Heart right ventricle (tissue), 16 donors: ENCODE measurements around the gene CTBP2. TPM values are rescaled to one million over a fixed set of nuclear protein-coding genes. Genes with fewer than 3 reads are reported as not detected.

Experiments
- ATAC-seq, 8 donors: fragments of 200-7000 bp; cut with Tn5 transposase; one replicate each; pipeline ENCODE4 v1.9.1; 2020; ENCODE audit warnings: mild to moderate bottlenecking in 8 of 8, moderate library complexity in 8 of 8, moderate number of reproducible peaks in 1 of 8
- DNase-seq, 2 donors: peaks; one replicate each; pipeline ENCODE4 v3.0.0-alpha.2; 2020
- H3K27ac ChIP-seq, 10 donors: fragments of 200-600 bp; sonication (generic) in 2 of 10; one replicate each; pipeline versions ENCODE4 v1.5.0 to v1.8.0; 2020 to 2022; ENCODE audit warnings: mild to moderate bottlenecking in 3 of 10
- H3K27me3 ChIP-seq, 7 donors: fragments of 200-600 bp; one replicate each; pipeline ENCODE4 v1.8.0; 2021 to 2022; ENCODE audit warnings: mild to moderate bottlenecking in 2 of 7
- H3K36me3 ChIP-seq, 9 donors: fragments of 200-600 bp; sonication (generic) in 1 of 9; one replicate each; pipeline versions ENCODE4 v1.5.0 to v1.8.0; 2020 to 2022; ENCODE audit warnings: mild to moderate bottlenecking in 2 of 9
- H3K4me1 ChIP-seq, 9 donors: fragments of 200-600 bp; sonication (generic) in 1 of 9; one replicate each; pipeline versions ENCODE4 v1.5.0 to v1.8.0; 2020 to 2022; ENCODE audit warnings: mild to moderate bottlenecking in 4 of 9
- H3K4me3 ChIP-seq, 10 donors: fragments of 200-600 bp; sonication (generic) in 2 of 10; one replicate each; pipeline versions ENCODE4 v1.5.0 to v1.8.0; 2020 to 2022; ENCODE audit warnings: mild to moderate bottlenecking in 7 of 10, moderate library complexity in 2 of 10
- H3K9me3 ChIP-seq, 11 donors: fragments of 200-600 bp in 10 of 11; sonication (generic) in 2 of 11; one replicate each; pipeline versions ENCODE4 v1.5.0 to v1.8.0; 2013 to 2022; ENCODE audit warnings: mild to moderate bottlenecking in 2 of 11, control low read depth in 1 of 11, moderate library complexity in 1 of 11
- WGBS, 2 donors: extraction: QIAGEN DNeasy Blood & Tissue Kit; methylation state at CpG; one replicate each; pipeline ENCODE4 v1.1.7; 2013; ENCODE audit warnings: inconsistent platforms in 1 of 2; 5-methylcytosine and 5-hydroxymethylcytosine counted together
- intact Hi-C, 10 donors: fragments of 100-400 bp; cut with DNase I; formaldehyde crosslinking; loops; one replicate each; pipeline versions ENCODE4 v1.11.1 to v1.14.2; 2022
- polyA plus RNA-seq, 2 donors: library from polyadenylated mRNA; stranded (reverse); fragments of 200-250 nt; gene quantifications; one replicate each; pipeline ENCODE4 v1.2.3, GENCODE V29; 2013
- total RNA-seq, 10 donors: library from RNA; stranded (reverse); fragmentation: NEBNext Ultra II Directional in 3 of 10; extraction: Animal tissue kit (Norgen Biotek cat#: 25700) in 3 of 10; gene quantifications; one replicate each; pipeline versions ENCODE4 v1.2.1 to v1.2.4, GENCODE V29; 2021 to 2023
- TF ChIP-seq, protein P1 (sequence below), 9 donors: fragments of 200-600 bp; sonication (generic) in 2 of 9; IDR thresholded peaks; one replicate each; pipeline versions ENCODE4 v1.5.0 to v1.8.0; 2021 to 2022; ENCODE audit warnings: antibody characterized with exemption in 9 of 9, mild to moderate bottlenecking in 5 of 9, moderate library complexity in 1 of 9
- donor health status: Arrhythmogenic right ventricular cardiomyopathy.
- donor health status: ischemic (EF 13 %, LVEDD 7.1; RV severe dilation, severe dysfunction).
- donor health status: healthy with polysubstance abuse.
- donor health status: DM: no; HTN: yes; CAD: no.
- donor health status: DM: no; HTN: no; CAD: no.
- donor health status: ischemic (EF 25% LVEDD 6.9; RV normal size, moderate dysfunction).
- donor health status: ischemic (EF 25% LVEDD 5.7; RV mildly dilated, moderate dysfunction).
- donor health status: healthy.
- donor health status: DM: yes; HTN: yes; CAD: no.
- donor health status: Ischemic cardiomyopathy.
- donor health status: ischemic (EF 35%, LVEDD 5.7; RV mildly dilated, moderate dysfunction).
- donor health status: nonischemic (EF 11% LVEDD 7.7; RV severe dilation, severe dysfunction).
- donor health status: DM: yes; HTN: yes; CAD: no.
- donor health status: PGD.
- donor health status: ischemic (EF 29% LVEDD 5.4; RV normal size, mild dysfunction).
- donor health status: nonischemic (EF 23%, LVEDD 6.1; RV moderate dilation, normal function).

Gene CTBP2
- total and polyA plus RNA-seq, 12 donors = 14.7 to 36.2 (median 26.0) TPM

- TF ChIP-seq, protein P1, sequence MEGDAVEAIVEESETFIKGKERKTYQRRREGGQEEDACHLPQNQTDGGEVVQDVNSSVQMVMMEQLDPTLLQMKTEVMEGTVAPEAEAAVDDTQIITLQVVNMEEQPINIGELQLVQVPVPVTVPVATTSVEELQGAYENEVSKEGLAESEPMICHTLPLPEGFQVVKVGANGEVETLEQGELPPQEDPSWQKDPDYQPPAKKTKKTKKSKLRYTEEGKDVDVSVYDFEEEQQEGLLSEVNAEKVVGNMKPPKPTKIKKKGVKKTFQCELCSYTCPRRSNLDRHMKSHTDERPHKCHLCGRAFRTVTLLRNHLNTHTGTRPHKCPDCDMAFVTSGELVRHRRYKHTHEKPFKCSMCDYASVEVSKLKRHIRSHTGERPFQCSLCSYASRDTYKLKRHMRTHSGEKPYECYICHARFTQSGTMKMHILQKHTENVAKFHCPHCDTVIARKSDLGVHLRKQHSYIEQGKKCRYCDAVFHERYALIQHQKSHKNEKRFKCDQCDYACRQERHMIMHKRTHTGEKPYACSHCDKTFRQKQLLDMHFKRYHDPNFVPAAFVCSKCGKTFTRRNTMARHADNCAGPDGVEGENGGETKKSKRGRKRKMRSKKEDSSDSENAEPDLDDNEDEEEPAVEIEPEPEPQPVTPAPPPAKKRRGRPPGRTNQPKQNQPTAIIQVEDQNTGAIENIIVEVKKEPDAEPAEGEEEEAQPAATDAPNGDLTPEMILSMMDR (IDR thresholded peaks at IDR 0.05) = no peak
- 94 to 95% methylated on average over 8 of the region's 8 CpGs for WGBS, 2 donors
- intact Hi-C loops = no loop called here
- ATAC-seq (peak in 1 of 8 donors; percentile 3), DNase-seq (no peak)
- peaks cover 37 to 97% (median 78%) of the 10 kb centered on the region in 9 donors for H3K4me1 ChIP-seq
- H3K36me3 ChIP-seq = peaks cover 0 to 22% (median 0%) of the 10 kb centered on the region in 9 donors
- H3K9me3 ChIP-seq = peaks cover 0 to 4% (median 0%) of the 10 kb centered on the region in 11 donors
- H3K27ac ChIP-seq = peak overlapping the region in 7 of 10 donors; percentile 13 to 80 (median 68)
- H3K27me3 ChIP-seq = no peaks in the 10 kb centered on the region
- no peak overlapping the region for H3K4me3 ChIP-seq
Measured at GRCh38 chr10:125022671-125023070, 137.7 kb downstream of the CTBP2 start.

GRCh38 chr10:125021686-125022344 lies 138.5 kb downstream of the CTBP2 start:
- DNase-seq = no peak
- H3K4me1 ChIP-seq = peaks cover 45 to 97% (median 83%) of the 10 kb centered on the region in 9 donors
- peak in 3 of 8 donors; percentile 12 to 32 (median 14) for ATAC-seq

DNA sequence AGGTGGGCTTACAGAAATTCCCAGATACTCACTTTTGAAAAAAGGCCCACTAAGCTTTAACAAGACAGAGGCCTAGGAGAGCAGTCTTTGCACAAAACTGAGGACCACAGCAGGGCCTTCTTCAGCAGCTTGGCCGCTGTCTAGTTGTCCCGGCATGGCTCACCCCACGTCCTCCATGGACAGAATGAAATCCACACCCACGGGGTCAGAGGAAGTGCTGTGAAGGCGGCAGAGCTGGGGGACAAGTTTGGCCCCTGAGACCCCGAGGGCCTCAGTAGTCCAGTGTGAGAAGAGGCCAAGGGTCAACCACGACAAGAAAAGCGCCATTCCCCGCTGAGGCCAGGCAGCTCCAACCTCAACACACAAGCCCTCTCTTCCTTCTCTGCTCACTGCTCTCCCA lies 139.5 kb downstream of the CTBP2 start:
- ATAC-seq (no peak), DNase-seq (no peak)
- H3K36me3 ChIP-seq = peaks cover 0 to 5% (median 0%) of the 10 kb centered on the region in 9 donors
- 85 to 87% methylated on average over 9 of the region's 9 CpGs for WGBS, 2 donors
- H3K9me3 ChIP-seq = peaks cover 0 to 4% (median 0%) of the 10 kb centered on the region in 11 donors
- H3K4me1 ChIP-seq = peaks cover 55 to 100% (median 92%) of the 10 kb centered on the region in 9 donors
- no peaks in the 10 kb centered on the region for H3K27me3 ChIP-seq
- TF ChIP-seq, protein P1 (IDR thresholded peaks at IDR 0.05) = no peak
- peak overlapping the region in 4 of 10 donors; percentile 35 to 80 (median 72) for H3K27ac ChIP-seq
- no peak overlapping the region for H3K4me3 ChIP-seq
- intact Hi-C loops = no loop called here

More at GRCh38 chr10:125021686-125022344, 138.5 kb downstream of the CTBP2 start:
- Histone ChIP-seq H3K36me3 (peaks cover 0 to 14% (median 0%) of the 10 kb centered on the region in 9 donors), H3K4me3 (no peak overlapping the region), H3K9me3 (peaks cover 0 to 4% (median 0%) of the 10 kb centered on the region in 11 donors), H3K27me3 (no peaks in the 10 kb centered on the region), H3K27ac (peak overlapping the region in 6 of 10 donors; percentile 35 to 80 (median 72))
- TF ChIP-seq, protein P1 (IDR thresholded peaks at IDR 0.05) = no peak
- 57 to 68% methylated on average over 17 of the region's 17 CpGs for whole genome bisulfite sequencing, 2 donors
- intact Hi-C loops = no loop called here

GRCh38 chr10:125020386-125020785 lies 140.0 kb downstream of the CTBP2 start:
- no peak for DNase-seq
- H3K9me3 ChIP-seq = peaks cover 0 to 4% (median 0%) of the 10 kb centered on the region in 11 donors
- H3K36me3 ChIP-seq = peaks cover 0 to 4% (median 0%) of the 10 kb centered on the region in 9 donors
- ATAC-seq = no peak
- H3K4me1 ChIP-seq = peaks cover 60 to 100% (median 96%) of the 10 kb centered on the region in 9 donors
- H3K27ac ChIP-seq = peak overlapping the region in 5 of 10 donors; percentile 11 to 80 (median 35)
- H3K27me3 ChIP-seq = no peaks in the 10 kb centered on the region
- 61 to 68% methylated on average over 17 of the region's 17 CpGs for WGBS, 2 donors
- H3K4me3 ChIP-seq = no peak overlapping the region
- intact Hi-C loops = no loop called here
- TF ChIP-seq, protein P1 (IDR thresholded peaks at IDR 0.05) = no peak
